Measurements from ENCODE around the gene RANBP17.
"Not testable (repeated sequence)": the region's sequence is repeated elsewhere in the genome, so short reads cannot be mapped to it uniquely, and the experiment has no call there.

RANBP17 gene

GRCh38 chr5:170861917-170862766 lies at the start of gene RANBP17:
TSS of gene RANBP17 (plus strand) at chr5:170862018.
- no peak for DNase-seq

- DNase-seq: no peak
Observed at GRCh38 chr5:170813231-170813630, 48.6 kb upstream of the RANBP17 start.

GRCh38 chr5:170817195-170817594 lies 44.6 kb upstream of the RANBP17 start:
- DNase-seq: no peak

- DNase-seq: no peak
Observed at GRCh38 chr5:170818232-170818631, 43.6 kb upstream of the RANBP17 start.

- DNase-seq: no peak
Observed at GRCh38 chr5:170819824-170820223, 42.0 kb upstream of the RANBP17 start.

GRCh38 chr5:170821257-170821800 lies 40.5 kb upstream of the RANBP17 start:
- no peak for DNase-seq

GRCh38 chr5:170826117-170826516 lies 35.7 kb upstream of the RANBP17 start:
- no peak for DNase-seq

- DNase-seq: no peak
Observed at GRCh38 chr5:170832241-170832640, 29.6 kb upstream of the RANBP17 start.

- DNase-seq: not testable (repeated sequence)
Observed at GRCh38 chr5:170833981-170834380, 27.8 kb upstream of the RANBP17 start.

GRCh38 chr5:170836226-170836625 lies 25.6 kb upstream of the RANBP17 start:
- no peak for DNase-seq

- DNase-seq: no peak
Observed at GRCh38 chr5:170843870-170844269, 17.9 kb upstream of the RANBP17 start.

GRCh38 chr5:170844651-170845050 lies 17.2 kb upstream of the RANBP17 start:
- DNase-seq: no peak

- DNase-seq: no peak
Observed at GRCh38 chr5:170846416-170846815, 15.4 kb upstream of the RANBP17 start.

- no peak for DNase-seq
Observed at GRCh38 chr5:170846846-170847245, 15.0 kb upstream of the RANBP17 start.

- no peak for DNase-seq
Observed at GRCh38 chr5:170848033-170848432, 13.8 kb upstream of the RANBP17 start.

GRCh38 chr5:170849374-170849773 lies 12.4 kb upstream of the RANBP17 start:
- DNase-seq: no peak

- DNase-seq: no peak
Observed at GRCh38 chr5:170854566-170854965, 7.3 kb upstream of the RANBP17 start.

- no peak for DNase-seq
Observed at GRCh38 chr5:170857066-170857465, 4.8 kb upstream of the RANBP17 start.

GRCh38 chr5:170860415-170860814 lies 1.4 kb upstream of the RANBP17 start:
- DNase-seq: no peak

- no peak for DNase-seq
Observed at GRCh38 chr5:170860818-170861666, 776 bp upstream of the RANBP17 start.

GRCh38 chr5:170861667-170861916 lies 226 bp upstream of the RANBP17 start:
- no peak for DNase-seq

GRCh38 chr5:170863646-170864045 lies 1.8 kb downstream of the RANBP17 start:
- no peak for DNase-seq

GRCh38 chr5:170865622-170866021 lies 3.8 kb downstream of the RANBP17 start:
- no peak for DNase-seq

GRCh38 chr5:170867825-170868224 lies 6.0 kb downstream of the RANBP17 start:
- no peak for DNase-seq
